SK-N-SH treated with all-trans-retinoic acid at 6 μM for 48 hours (cell line): ENCODE data around the gene CNTN1.

Source experiments
- ATAC-seq: fragments of 200-7000 bp; cut with Tn5 transposase; 3 replicates; pipeline ENCODE4 v1.9.1; 2020; ENCODE audit warnings: mild to moderate bottlenecking, moderate library complexity
- ARNTL ChIP-seq: fragments of 450-650 bp; formaldehyde crosslinking; IDR thresholded peaks from 2 replicates; pipeline ENCODE4 v1.5.0; 2020; ENCODE audit warnings: low read depth, mild to moderate bottlenecking, moderate library complexity, borderline replicate concordance
- BACH2 ChIP-seq: fragments of 250-450 bp; sonication (Bioruptor Pico); IDR thresholded peaks from 2 replicates; pipeline ENCODE4 v1.9.0; 2021; ENCODE audit warnings: mild to moderate bottlenecking, borderline replicate concordance
- CSDC2 ChIP-seq: fragments of 250-450 bp; sonication (Bioruptor Pico); IDR thresholded peaks from 2 replicates; pipeline ENCODE4 v1.5.0; 2020; ENCODE audit warnings: mild to moderate bottlenecking, moderate library complexity
- ESRRG ChIP-seq: fragments of 250-450 bp; sonication (Bioruptor Pico); IDR thresholded peaks from 2 replicates; pipeline ENCODE4 v1.6.1; 2021; ENCODE audit warnings: mild to moderate bottlenecking
- GLIS3 ChIP-seq: fragments of 250-450 bp; sonication (Bioruptor Pico); IDR thresholded peaks from 2 replicates; pipeline ENCODE4 v1.5.0; 2020; ENCODE audit warnings: mild to moderate bottlenecking, moderate library complexity
- ISL1 ChIP-seq: fragments of 250-450 bp; sonication (Bioruptor Pico); IDR thresholded peaks from 2 replicates; pipeline ENCODE4 v2.1.2; 2022; ENCODE audit warnings: mild to moderate bottlenecking, moderate library complexity
- OSR1 ChIP-seq: fragments of 250-450 bp; sonication (Bioruptor Pico); IDR thresholded peaks from 2 replicates; pipeline ENCODE4 v1.8.0; 2022; ENCODE audit warnings: moderate library complexity, mild to moderate bottlenecking, inconsistent platforms
- POU6F1 ChIP-seq: fragments of 250-450 bp; sonication (Bioruptor Pico); IDR thresholded peaks from 2 replicates; pipeline ENCODE4 v1.8.0; 2021; ENCODE audit warnings: low read depth, mild to moderate bottlenecking, moderate library complexity, borderline replicate concordance
- PPARA ChIP-seq: fragments of 250-450 bp; sonication (Bioruptor Pico); IDR thresholded peaks from 2 replicates; pipeline ENCODE4 v1.5.0; 2020; ENCODE audit warnings: mild to moderate bottlenecking, borderline replicate concordance
- RARB ChIP-seq: fragments of 250-450 bp; sonication (Bioruptor Pico); IDR thresholded peaks from 2 replicates; pipeline ENCODE4 v1.8.0; 2021; ENCODE audit warnings: mild to moderate bottlenecking, moderate library complexity
- SNAI2 ChIP-seq: fragments of 250-450 bp; sonication (Bioruptor Pico); IDR thresholded peaks from 2 replicates; pipeline ENCODE4 v1.5.0; 2020; ENCODE audit warnings: mild to moderate bottlenecking, moderate library complexity
- TCF4 ChIP-seq: fragments of 250-450 bp; sonication (Bioruptor Pico); IDR thresholded peaks from 2 replicates; pipeline ENCODE4 v1.8.0; 2021; ENCODE audit warnings: mild to moderate bottlenecking, moderate library complexity, borderline replicate concordance
- TOX ChIP-seq: fragments of 250-450 bp; sonication (Bioruptor Pico); IDR thresholded peaks from 2 replicates; pipeline ENCODE4 v1.8.0; 2021; ENCODE audit warnings: mild to moderate bottlenecking, moderate library complexity, borderline replicate concordance
- ZC3H10 ChIP-seq: fragments of 250-450 bp; sonication (Bioruptor Pico); IDR thresholded peaks from 2 replicates; pipeline ENCODE4 v1.5.1; 2021; ENCODE audit warnings: mild to moderate bottlenecking, moderate library complexity
- ZFP3 ChIP-seq: fragments of 250-450 bp; sonication (Bioruptor Pico); IDR thresholded peaks from 2 replicates; pipeline ENCODE4 v1.5.0; 2020; ENCODE audit warnings: mild to moderate bottlenecking, moderate library complexity
- ZFP30 ChIP-seq: fragments of 450-650 bp; formaldehyde crosslinking; IDR thresholded peaks from 2 replicates; pipeline ENCODE4 v1.5.0; 2022; ENCODE audit warnings: mild to moderate bottlenecking, moderate library complexity
- ZNF70 ChIP-seq: fragments of 450-650 bp; formaldehyde crosslinking; IDR thresholded peaks from 2 replicates; pipeline ENCODE4 v1.5.0; 2020; ENCODE audit warnings: mild to moderate bottlenecking, moderate library complexity
- ZNF8 ChIP-seq: fragments of 450-650 bp; formaldehyde crosslinking; IDR thresholded peaks from 2 replicates; pipeline ENCODE4 v1.5.0; 2020; ENCODE audit warnings: mild to moderate bottlenecking, moderate library complexity
- TF ChIP-seq, protein P1 (sequence below): fragments of 250-450 bp; sonication (Bioruptor Pico); IDR thresholded peaks from 2 replicates; pipeline ENCODE4 v1.8.0; 2020; ENCODE audit warnings: mild to moderate bottlenecking, moderate library complexity, borderline replicate concordance
- TF ChIP-seq, protein P2 (sequence below): fragments of 250-450 bp; sonication (Bioruptor Pico); IDR thresholded peaks from 2 replicates; pipeline ENCODE4 v1.5.1; 2021; ENCODE audit warnings: mild to moderate bottlenecking, moderate library complexity
- TF ChIP-seq, protein P3 (sequence below): fragments of 250-450 bp; sonication (Bioruptor Pico); IDR thresholded peaks from 2 replicates; pipeline ENCODE4 v1.5.0; 2020; ENCODE audit warnings: mild to moderate bottlenecking, moderate library complexity

Gene CNTN1

GRCh38 chr12:40864891-40865290 lies 172.7 kb downstream of the CNTN1 start:
- no peak for ATAC-seq
- TF ChIP-seq TOX, result no peak
- TF ChIP-seq CSDC2 (CRISPR knock-in tag), result no peak
- no peak for TF ChIP-seq SNAI2 (CRISPR knock-in tag)
- TF ChIP-seq BACH2 (CRISPR knock-in tag), result no peak
- TF ChIP-seq GLIS3 (CRISPR knock-in tag), result no peak
- TF ChIP-seq ZNF70 (CRISPR knock-in tag), result no peak
- TF ChIP-seq, protein P1, sequence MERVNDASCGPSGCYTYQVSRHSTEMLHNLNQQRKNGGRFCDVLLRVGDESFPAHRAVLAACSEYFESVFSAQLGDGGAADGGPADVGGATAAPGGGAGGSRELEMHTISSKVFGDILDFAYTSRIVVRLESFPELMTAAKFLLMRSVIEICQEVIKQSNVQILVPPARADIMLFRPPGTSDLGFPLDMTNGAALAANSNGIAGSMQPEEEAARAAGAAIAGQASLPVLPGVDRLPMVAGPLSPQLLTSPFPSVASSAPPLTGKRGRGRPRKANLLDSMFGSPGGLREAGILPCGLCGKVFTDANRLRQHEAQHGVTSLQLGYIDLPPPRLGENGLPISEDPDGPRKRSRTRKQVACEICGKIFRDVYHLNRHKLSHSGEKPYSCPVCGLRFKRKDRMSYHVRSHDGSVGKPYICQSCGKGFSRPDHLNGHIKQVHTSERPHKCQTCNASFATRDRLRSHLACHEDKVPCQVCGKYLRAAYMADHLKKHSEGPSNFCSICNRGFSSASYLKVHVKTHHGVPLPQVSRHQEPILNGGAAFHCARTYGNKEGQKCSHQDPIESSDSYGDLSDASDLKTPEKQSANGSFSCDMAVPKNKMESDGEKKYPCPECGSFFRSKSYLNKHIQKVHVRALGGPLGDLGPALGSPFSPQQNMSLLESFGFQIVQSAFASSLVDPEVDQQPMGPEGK (CRISPR knock-in tag), result no peak

DNA sequence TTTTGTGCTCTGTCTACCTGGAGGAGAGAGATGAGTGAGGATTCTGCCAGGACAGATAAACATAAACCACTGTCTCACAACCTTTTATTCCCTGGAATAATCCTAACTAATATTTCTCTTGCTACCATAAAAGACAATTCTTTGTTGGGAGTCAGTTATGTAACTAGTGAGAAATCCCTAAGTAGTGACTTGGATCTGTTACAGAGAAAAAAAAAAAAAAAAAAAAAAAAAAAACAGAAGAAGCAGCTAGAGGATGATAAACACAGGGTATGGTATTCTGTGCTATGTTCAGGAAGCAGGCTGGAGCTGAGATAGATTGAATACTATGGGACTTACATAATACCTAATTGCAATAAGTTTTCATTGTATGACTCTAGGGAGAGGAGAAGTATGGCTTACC lies 178.7 kb downstream of the CNTN1 start:
- no peak for ATAC-seq
- TF ChIP-seq, protein P2, sequence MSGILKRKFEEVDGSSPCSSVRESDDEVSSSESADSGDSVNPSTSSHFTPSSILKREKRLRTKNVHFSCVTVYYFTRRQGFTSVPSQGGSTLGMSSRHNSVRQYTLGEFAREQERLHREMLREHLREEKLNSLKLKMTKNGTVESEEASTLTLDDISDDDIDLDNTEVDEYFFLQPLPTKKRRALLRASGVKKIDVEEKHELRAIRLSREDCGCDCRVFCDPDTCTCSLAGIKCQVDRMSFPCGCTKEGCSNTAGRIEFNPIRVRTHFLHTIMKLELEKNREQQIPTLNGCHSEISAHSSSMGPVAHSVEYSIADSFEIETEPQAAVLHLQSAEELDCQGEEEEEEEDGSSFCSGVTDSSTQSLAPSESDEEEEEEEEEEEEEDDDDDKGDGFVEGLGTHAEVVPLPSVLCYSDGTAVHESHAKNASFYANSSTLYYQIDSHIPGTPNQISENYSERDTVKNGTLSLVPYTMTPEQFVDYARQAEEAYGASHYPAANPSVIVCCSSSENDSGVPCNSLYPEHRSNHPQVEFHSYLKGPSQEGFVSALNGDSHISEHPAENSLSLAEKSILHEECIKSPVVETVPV (CRISPR knock-in tag), result no peak
- TF ChIP-seq TCF4, result no peak
- no peak for TF ChIP-seq POU6F1 (CRISPR knock-in tag)
- no peak for TF ChIP-seq ZNF8 (CRISPR knock-in tag)
- no peak for TF ChIP-seq ARNTL (CRISPR knock-in tag)
- TF ChIP-seq ZFP30, result no peak
- TF ChIP-seq GLIS3 (CRISPR knock-in tag), result no peak
- TF ChIP-seq, protein P1 (CRISPR knock-in tag), result no peak

GRCh38 chr12:40874868-40875267 lies 182.6 kb downstream of the CNTN1 start:
- TF ChIP-seq TCF4 (no peak), ZNF70 (CRISPR knock-in tag) (no peak), TOX (no peak), ZNF8 (CRISPR knock-in tag) (no peak), OSR1 (CRISPR knock-in tag) (no peak), RARB (no peak), ISL1 (CRISPR knock-in tag) (no peak), BACH2 (CRISPR knock-in tag) (no peak), GLIS3 (CRISPR knock-in tag) (no peak), ESRRG (CRISPR knock-in tag) (no peak), ZFP3 (CRISPR knock-in tag) (no peak), ARNTL (CRISPR knock-in tag) (no peak), POU6F1 (CRISPR knock-in tag) (no peak), SNAI2 (CRISPR knock-in tag) (no peak), ZC3H10 (CRISPR knock-in tag) (no peak), PPARA (CRISPR knock-in tag) (no peak), CSDC2 (CRISPR knock-in tag) (no peak)
- TF ChIP-seq, protein P1 (CRISPR knock-in tag), result no peak
- TF ChIP-seq, protein P2 (CRISPR knock-in tag), result no peak
- TF ChIP-seq, protein P3, sequence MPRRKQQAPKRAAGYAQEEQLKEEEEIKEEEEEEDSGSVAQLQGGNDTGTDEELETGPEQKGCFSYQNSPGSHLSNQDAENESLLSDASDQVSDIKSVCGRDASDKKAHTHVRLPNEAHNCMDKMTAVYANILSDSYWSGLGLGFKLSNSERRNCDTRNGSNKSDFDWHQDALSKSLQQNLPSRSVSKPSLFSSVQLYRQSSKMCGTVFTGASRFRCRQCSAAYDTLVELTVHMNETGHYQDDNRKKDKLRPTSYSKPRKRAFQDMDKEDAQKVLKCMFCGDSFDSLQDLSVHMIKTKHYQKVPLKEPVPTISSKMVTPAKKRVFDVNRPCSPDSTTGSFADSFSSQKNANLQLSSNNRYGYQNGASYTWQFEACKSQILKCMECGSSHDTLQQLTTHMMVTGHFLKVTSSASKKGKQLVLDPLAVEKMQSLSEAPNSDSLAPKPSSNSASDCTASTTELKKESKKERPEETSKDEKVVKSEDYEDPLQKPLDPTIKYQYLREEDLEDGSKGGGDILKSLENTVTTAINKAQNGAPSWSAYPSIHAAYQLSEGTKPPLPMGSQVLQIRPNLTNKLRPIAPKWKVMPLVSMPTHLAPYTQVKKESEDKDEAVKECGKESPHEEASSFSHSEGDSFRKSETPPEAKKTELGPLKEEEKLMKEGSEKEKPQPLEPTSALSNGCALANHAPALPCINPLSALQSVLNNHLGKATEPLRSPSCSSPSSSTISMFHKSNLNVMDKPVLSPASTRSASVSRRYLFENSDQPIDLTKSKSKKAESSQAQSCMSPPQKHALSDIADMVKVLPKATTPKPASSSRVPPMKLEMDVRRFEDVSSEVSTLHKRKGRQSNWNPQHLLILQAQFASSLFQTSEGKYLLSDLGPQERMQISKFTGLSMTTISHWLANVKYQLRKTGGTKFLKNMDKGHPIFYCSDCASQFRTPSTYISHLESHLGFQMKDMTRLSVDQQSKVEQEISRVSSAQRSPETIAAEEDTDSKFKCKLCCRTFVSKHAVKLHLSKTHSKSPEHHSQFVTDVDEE (CRISPR knock-in tag), result no peak
- ATAC-seq, result no peak
